Measurements from ENCODE around the gene C16orf89. TPM values are rescaled to one million over a fixed set of nuclear protein-coding genes. Genes with fewer than 3 reads are reported as not detected.
"Not testable (repeated sequence)": the region's sequence is repeated elsewhere in the genome, so short reads cannot be mapped to it uniquely, and the experiment has no call there.

C16orf89 gene
- total and polyA plus RNA-seq, 2 donors (not counting 1 experiment from before 2014, with no cell fraction given): not detected

GRCh38 chr16:5080996-5081395, 15.2 kb upstream of the C16orf89 start:
- CTCF ChIA-PET: interaction anchor here (2.1 kb wide), 1 partner anchor 10 kb away, joined by 9 read pairs; no protein-coding TSS in a partner anchor
- H3K4me3 ChIP-seq (ENCODE audit: control extremely low read depth in 1 of 5, extremely low read depth in 1 of 5, insufficient read depth in 1 of 5, low read depth in 2 of 5, low read length in 4 of 5); POLR2A ChIA-PET; H3K9me3 ChIP-seq (ENCODE audit: control extremely low read depth in 1 of 3, control insufficient read depth in 2 of 3, insufficient read depth in 1 of 3, low read length in 2 of 3); H3K4me2 ChIP-seq (replicated peaks; ENCODE audit: low read depth, low read length, poor library complexity, severe bottlenecking); H3K27ac ChIP-seq (ENCODE audit: low read length in 2 of 2); H3K9me3 Mint-ChIP-seq (ENCODE audit: insufficient read depth); H3K79me2 ChIP-seq (ENCODE audit: control insufficient read depth, insufficient read depth, low read length); H3K4me1 ChIP-seq (ENCODE audit: control insufficient read depth in 2 of 2, insufficient read depth in 2 of 2, low read length in 2 of 2); intact Hi-C loops (cut with micrococcal nuclease); ATAC-seq (ENCODE audit: low read depth); H3K4me3 Mint-ChIP-seq; H4K20me1 ChIP-seq (ENCODE audit: control insufficient read depth, insufficient read depth, low read length, poor library complexity, severe bottlenecking); H3K27me3 ChIP-seq (replicated peaks in 1 of 4; ENCODE audit: control extremely low read depth in 1 of 4, control insufficient read depth in 3 of 4, insufficient read depth in 4 of 4, low read length in 3 of 4); H3K9ac ChIP-seq (ENCODE audit: low read length); H2AFZ ChIP-seq (ENCODE audit: insufficient read depth, low read depth, low read length, poor library complexity, severe bottlenecking); DNase-seq; H3K27ac Mint-ChIP-seq; H3K4me1 Mint-ChIP-seq; H3K27me3 Mint-ChIP-seq: not testable (repeated sequence)
- peaks cover 0 to 30% of the 10 kb centered on the region in 2 experiments for H3K36me3 ChIP-seq (replicated peaks in 1 of 2; ENCODE audit: control extremely low read depth in 1 of 2, control insufficient read depth in 1 of 2, extremely low read depth in 1 of 2, insufficient read depth in 2 of 2, low read length in 1 of 2)
- WGBS (ENCODE audit: insufficient coverage): 78% methylated on average over 3 of the region's 9 CpGs

DNA sequence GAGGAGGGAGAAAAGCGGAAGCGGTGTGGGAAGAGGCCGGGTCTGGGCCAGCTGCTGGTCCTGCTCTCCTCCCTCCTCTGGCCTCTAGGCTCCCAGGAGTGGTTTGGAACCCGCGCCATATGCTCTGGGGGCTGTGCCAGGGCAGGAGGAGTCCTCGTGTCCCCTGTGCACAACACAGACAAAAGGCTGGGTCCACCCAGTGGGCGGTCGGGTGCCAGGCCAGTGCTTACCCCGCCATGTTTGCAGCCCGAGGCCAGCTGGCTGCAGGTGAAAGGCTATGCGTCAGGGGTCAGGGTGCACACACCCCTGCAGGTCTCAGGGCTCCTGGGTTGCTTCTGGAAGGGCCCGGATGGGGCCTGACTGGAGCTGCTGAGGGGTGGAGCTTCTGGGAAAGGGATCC, 14.7 kb upstream of the C16orf89 start:
- H3K4me3 ChIP-seq (ENCODE audit: control extremely low read depth in 1 of 5, extremely low read depth in 1 of 5, insufficient read depth in 1 of 5, low read depth in 2 of 5, low read length in 4 of 5); H3K27me3 ChIP-seq (replicated peaks in 1 of 4; ENCODE audit: control extremely low read depth in 1 of 4, control insufficient read depth in 3 of 4, insufficient read depth in 4 of 4, low read length in 3 of 4); H2AFZ ChIP-seq (ENCODE audit: insufficient read depth, low read depth, low read length, poor library complexity, severe bottlenecking); H3K79me2 ChIP-seq (ENCODE audit: control insufficient read depth, insufficient read depth, low read length); CTCF ChIA-PET; H3K27ac Mint-ChIP-seq; POLR2A ChIA-PET; intact Hi-C loops (cut with micrococcal nuclease); ATAC-seq (ENCODE audit: low read depth); H3K4me1 ChIP-seq (ENCODE audit: control insufficient read depth in 2 of 2, insufficient read depth in 2 of 2, low read length in 2 of 2); H3K4me2 ChIP-seq (replicated peaks; ENCODE audit: low read depth, low read length, poor library complexity, severe bottlenecking); H3K27ac ChIP-seq (ENCODE audit: low read length in 2 of 2); H3K27me3 Mint-ChIP-seq; H3K9me3 ChIP-seq (ENCODE audit: control extremely low read depth in 1 of 3, control insufficient read depth in 2 of 3, insufficient read depth in 1 of 3, low read length in 2 of 3); H3K4me3 Mint-ChIP-seq; H3K4me1 Mint-ChIP-seq; DNase-seq; H4K20me1 ChIP-seq (ENCODE audit: control insufficient read depth, insufficient read depth, low read length, poor library complexity, severe bottlenecking); H3K9ac ChIP-seq (ENCODE audit: low read length); H3K9me3 Mint-ChIP-seq (ENCODE audit: insufficient read depth): not testable (repeated sequence)
- 98% methylated on average over 8 of the region's 12 CpGs for WGBS (ENCODE audit: insufficient coverage)
- peaks cover 0 to 35% of the 10 kb centered on the region in 2 experiments for H3K36me3 ChIP-seq (replicated peaks in 1 of 2; ENCODE audit: control extremely low read depth in 1 of 2, control insufficient read depth in 1 of 2, extremely low read depth in 1 of 2, insufficient read depth in 2 of 2, low read length in 1 of 2)

All from B cell (primary cell).